OCI-LY3 (cell line): ENCODE measurements around the gene PPP6R3.

Source experiments
- H2AFZ ChIP-seq: fragments of 200-600, 300-600 bp; shearing (Covaris generic); 2 replicates; pipeline ENCODE4 v1.6.0; 2014; ENCODE audit warnings: antibody characterized with exemption, low read depth, low read length
- H3K27ac ChIP-seq: fragments of 200-600, 300-600 bp; sonication (generic); 2 replicates; pipeline ENCODE4 v1.5.1; 2014; ENCODE audit warnings: mild to moderate bottlenecking, low read length, moderate library complexity, mixed read lengths
- H3K27me3 ChIP-seq: fragments of 200-600, 300-600 bp; sonication (generic); 2 replicates; pipeline ENCODE4 v1.6.1; 2014; ENCODE audit warnings: low read depth, low read length, mixed read lengths
- H3K36me3 ChIP-seq: fragments of 200-600, 300-600 bp; sonication (generic); replicated peaks from 2 replicates; pipeline ENCODE3; 2014; ENCODE audit warnings: low read depth, low read length, mixed read lengths
- H3K4me1 ChIP-seq: fragments of 300-600, 200-600 bp; sonication (generic); 2 replicates; pipeline ENCODE4 v1.6.1; 2014; ENCODE audit warnings: low read length, mixed read lengths
- H3K4me2 ChIP-seq: fragments of 200-600, 300-600 bp; sonication (generic); 2 replicates; pipeline ENCODE4 v1.6.1; 2014; ENCODE audit warnings: low read length, mixed read lengths
- H3K4me3 ChIP-seq: fragments of 300-600, 200-600 bp; sonication (generic); 2 replicates; pipeline ENCODE4 v1.5.1; 2014; ENCODE audit warnings: antibody characterized with exemption, mild to moderate bottlenecking, low read length, moderate library complexity
- H3K79me2 ChIP-seq: fragments of 300-600, 200-600 bp; shearing (Covaris generic); 2 replicates; pipeline ENCODE4 v1.6.1; 2014; ENCODE audit warnings: mild to moderate bottlenecking, low read length, mixed read lengths
- H3K9ac ChIP-seq: fragments of 300-600, 200-600 bp; shearing (Covaris generic); 2 replicates; pipeline ENCODE4 v1.6.0; 2014; ENCODE audit warnings: mild to moderate bottlenecking, low read length, moderate library complexity
- H3K9me3 ChIP-seq: fragments of 200-600, 300-600 bp; shearing (Covaris generic); 2 replicates; pipeline ENCODE4 v1.6.1; 2014; ENCODE audit warnings: low read length, mixed read lengths; ENCODE audit not compliant: insufficient read depth
- H4K20me1 ChIP-seq: fragments of 200-600, 300-600 bp; sonication (generic); 2 replicates; pipeline ENCODE4 v1.6.1; 2016; ENCODE audit warnings: low read length, mixed read lengths; ENCODE audit not compliant: insufficient read depth
- EZH2phosphoT487 ChIP-seq: fragments of 200-600 bp; shearing (Covaris generic); IDR thresholded peaks from 2 replicates; pipeline ENCODE4 v1.6.1; 2018; ENCODE audit warnings: antibody characterized with exemption, mixed run types, low read depth
- TF ChIP-seq, protein P1 (sequence below): fragments of 200-600, 300-600 bp; sonication (generic); IDR thresholded peaks from 2 replicates; pipeline ENCODE4 v1.5.1; 2014; ENCODE audit warnings: antibody characterized with exemption, low read length, low read depth

PPP6R3 gene

DNA sequence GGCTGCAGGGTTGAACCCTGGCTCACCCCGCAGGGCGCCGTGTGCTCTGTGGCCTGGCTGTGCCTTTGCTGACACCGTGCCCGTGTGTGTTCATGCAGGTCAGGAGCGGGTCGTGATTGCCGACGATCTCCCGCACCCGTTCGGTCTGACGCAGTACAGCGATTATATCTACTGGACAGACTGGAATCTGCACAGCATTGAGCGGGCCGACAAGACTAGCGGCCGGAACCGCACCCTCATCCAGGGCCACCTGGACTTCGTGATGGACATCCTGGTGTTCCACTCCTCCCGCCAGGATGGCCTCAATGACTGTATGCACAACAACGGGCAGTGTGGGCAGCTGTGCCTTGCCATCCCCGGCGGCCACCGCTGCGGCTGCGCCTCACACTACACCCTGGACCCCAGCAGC, 47.0 kb upstream of the PPP6R3 start:
- Histone ChIP-seq H3K9me3 (no peaks in the 10 kb centered on the region), H3K9ac (peak overlapping the region; percentile 4; the same call in 1 of the 2 replicates), H3K4me2 (peak overlapping the region; percentile 52), H3K27me3 (no peaks in the 10 kb centered on the region), H3K4me1 (peaks cover 57% of the 10 kb centered on the region), H3K27ac (peak overlapping the region; percentile 79), H3K79me2 (peaks cover 4% of the 10 kb centered on the region; the same call in 1 of the 2 replicates), H2AFZ (no peak overlapping the region), H3K36me3 (peaks cover 57% of the 10 kb centered on the region), H3K4me3 (peak overlapping the region; percentile 22; the same call in 1 of the 2 replicates), H4K20me1 (peaks cover 2% of the 10 kb centered on the region; the same call in 1 of the 2 replicates)
- no peak for TF ChIP-seq EZH2phosphoT487
- TF ChIP-seq, protein P1, sequence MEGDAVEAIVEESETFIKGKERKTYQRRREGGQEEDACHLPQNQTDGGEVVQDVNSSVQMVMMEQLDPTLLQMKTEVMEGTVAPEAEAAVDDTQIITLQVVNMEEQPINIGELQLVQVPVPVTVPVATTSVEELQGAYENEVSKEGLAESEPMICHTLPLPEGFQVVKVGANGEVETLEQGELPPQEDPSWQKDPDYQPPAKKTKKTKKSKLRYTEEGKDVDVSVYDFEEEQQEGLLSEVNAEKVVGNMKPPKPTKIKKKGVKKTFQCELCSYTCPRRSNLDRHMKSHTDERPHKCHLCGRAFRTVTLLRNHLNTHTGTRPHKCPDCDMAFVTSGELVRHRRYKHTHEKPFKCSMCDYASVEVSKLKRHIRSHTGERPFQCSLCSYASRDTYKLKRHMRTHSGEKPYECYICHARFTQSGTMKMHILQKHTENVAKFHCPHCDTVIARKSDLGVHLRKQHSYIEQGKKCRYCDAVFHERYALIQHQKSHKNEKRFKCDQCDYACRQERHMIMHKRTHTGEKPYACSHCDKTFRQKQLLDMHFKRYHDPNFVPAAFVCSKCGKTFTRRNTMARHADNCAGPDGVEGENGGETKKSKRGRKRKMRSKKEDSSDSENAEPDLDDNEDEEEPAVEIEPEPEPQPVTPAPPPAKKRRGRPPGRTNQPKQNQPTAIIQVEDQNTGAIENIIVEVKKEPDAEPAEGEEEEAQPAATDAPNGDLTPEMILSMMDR: no peak

DNA sequence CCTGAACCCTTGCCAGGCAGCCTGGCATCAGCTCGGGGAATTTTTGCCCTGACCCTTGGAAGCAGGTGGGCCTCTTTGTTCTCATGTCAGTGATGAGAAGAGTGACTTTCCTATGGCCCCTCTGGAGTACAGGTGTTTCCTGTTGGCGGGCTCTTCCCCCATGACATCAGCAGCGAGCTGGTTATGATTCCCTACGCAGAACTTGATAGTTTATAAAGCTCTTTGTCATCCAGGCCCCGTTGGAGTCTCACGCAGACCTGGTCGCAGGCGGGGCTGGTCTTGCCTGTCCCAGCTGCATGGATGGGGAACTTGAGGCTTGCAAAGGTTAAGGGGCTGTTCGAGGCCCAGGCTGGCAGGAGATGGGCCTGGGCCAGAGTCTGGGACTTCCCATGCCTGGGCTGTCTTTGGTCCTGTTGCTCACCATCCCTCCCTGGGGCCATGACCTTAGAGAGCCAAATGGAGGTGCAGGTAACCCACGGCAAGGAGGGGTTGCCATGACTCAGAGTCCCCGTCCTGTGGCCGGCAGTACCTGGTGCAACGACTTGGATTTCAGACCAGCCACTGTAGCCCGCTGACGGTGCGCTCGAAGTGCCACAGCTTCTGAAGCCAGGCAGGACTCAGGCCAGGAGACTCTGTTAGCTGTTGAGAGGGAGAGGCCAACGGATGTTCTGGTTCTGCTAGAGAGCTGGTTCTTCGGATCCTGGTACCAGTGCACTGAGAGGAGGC, 45.9 kb upstream of the PPP6R3 start:
- peaks cover 57% of the 10 kb centered on the region for H3K4me1 ChIP-seq
- no peaks in the 10 kb centered on the region for H3K27me3 ChIP-seq
- no peak overlapping the region for H3K9ac ChIP-seq
- peaks cover 6% of the 10 kb centered on the region; the same call in 1 of the 2 replicates for H3K79me2 ChIP-seq
- TF ChIP-seq, protein P1: no peak
- no peak for TF ChIP-seq EZH2phosphoT487
- no peak overlapping the region for H2AFZ ChIP-seq
- H3K27ac ChIP-seq: no peak overlapping the region
- H3K4me3 ChIP-seq: no peak overlapping the region
- H3K36me3 ChIP-seq: peaks cover 60% of the 10 kb centered on the region
- no peak overlapping the region for H3K4me2 ChIP-seq
- H3K9me3 ChIP-seq: no peaks in the 10 kb centered on the region
- H4K20me1 ChIP-seq: peaks cover 2% of the 10 kb centered on the region; the same call in 1 of the 2 replicates

DNA sequence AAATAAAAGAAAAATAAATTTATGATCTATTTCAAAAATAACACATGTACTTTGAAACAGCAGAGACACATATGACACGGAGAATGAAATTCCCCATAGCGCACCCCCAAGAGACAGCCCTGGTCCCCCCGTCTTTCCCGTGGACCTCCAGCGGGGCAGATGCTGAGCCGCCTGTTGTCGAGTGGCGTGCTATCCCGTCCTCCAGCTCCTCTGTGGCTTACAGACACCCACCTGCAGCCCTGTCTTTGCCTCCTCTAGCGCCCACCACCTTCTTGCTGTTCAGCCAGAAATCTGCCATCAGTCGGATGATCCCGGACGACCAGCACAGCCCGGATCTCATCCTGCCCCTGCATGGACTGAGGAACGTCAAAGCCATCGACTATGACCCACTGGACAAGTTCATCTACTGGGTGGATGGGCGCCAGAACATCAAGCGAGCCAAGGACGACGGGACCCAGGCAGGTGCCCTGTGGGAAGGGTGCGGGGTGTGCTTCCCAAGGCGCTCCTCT, 44.4 kb upstream of the PPP6R3 start:
- no peaks in the 10 kb centered on the region for H3K9me3 ChIP-seq
- peak overlapping the region; percentile 76; the same call in 1 of the 2 replicates for H3K27ac ChIP-seq
- peaks cover 6% of the 10 kb centered on the region; the same call in 1 of the 2 replicates for H3K79me2 ChIP-seq
- no peak for TF ChIP-seq EZH2phosphoT487
- TF ChIP-seq, protein P1: no peak
- peaks cover 2% of the 10 kb centered on the region; the same call in 1 of the 2 replicates for H4K20me1 ChIP-seq
- peak overlapping the region; percentile 99 for H3K4me2 ChIP-seq
- H2AFZ ChIP-seq: no peak overlapping the region
- H3K36me3 ChIP-seq: peaks cover 62% of the 10 kb centered on the region
- peak overlapping the region; percentile 72; the same call in 1 of the 2 replicates for H3K4me3 ChIP-seq
- H3K9ac ChIP-seq: no peak overlapping the region
- no peaks in the 10 kb centered on the region for H3K27me3 ChIP-seq
- H3K4me1 ChIP-seq: peaks cover 57% of the 10 kb centered on the region

DNA sequence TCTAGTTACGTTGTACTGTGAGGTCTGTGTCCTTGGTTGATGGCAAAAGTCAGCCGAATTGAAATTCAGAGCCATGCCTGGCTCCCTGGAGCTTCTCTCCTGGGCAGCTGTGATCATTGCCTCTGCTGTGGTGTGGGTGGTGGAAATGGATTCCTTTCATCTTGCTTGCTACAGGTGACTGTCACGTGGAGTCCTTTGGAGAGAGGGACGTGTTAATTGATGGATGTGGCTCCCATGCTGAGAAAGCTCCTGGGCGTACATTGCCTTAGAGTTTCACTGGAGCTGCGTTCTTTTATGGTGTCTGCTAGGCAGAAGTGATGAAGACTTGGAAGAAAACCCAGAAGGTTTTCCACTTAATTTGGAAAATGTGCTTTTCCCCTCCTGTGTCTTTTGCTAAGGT, 41.9 kb upstream of the PPP6R3 start:
- no peak for TF ChIP-seq EZH2phosphoT487
- TF ChIP-seq, protein P1: no peak

More for the DNA sequence above, 41.9 kb upstream of the PPP6R3 start:
- Histone ChIP-seq H3K79me2 (peaks cover 6% of the 10 kb centered on the region; the same call in 1 of the 2 replicates), H3K4me3 (no peak overlapping the region), H4K20me1 (peaks cover 2% of the 10 kb centered on the region; the same call in 1 of the 2 replicates), H2AFZ (no peak overlapping the region), H3K9me3 (no peaks in the 10 kb centered on the region), H3K9ac (no peak overlapping the region), H3K36me3 (peaks cover 41% of the 10 kb centered on the region), H3K27me3 (no peaks in the 10 kb centered on the region), H3K4me1 (peaks cover 33% of the 10 kb centered on the region), H3K27ac (no peak overlapping the region), H3K4me2 (no peak overlapping the region)
